K562 (cell line): ENCODE results near the gene TLX2. TPM values are rescaled to one million over a fixed set of nuclear protein-coding genes. Genes with fewer than 3 reads are reported as not detected.

ENCODE experiments used
- ATAC-seq: fragments of 200-7000 bp; cut with Tn5 transposase; 3 replicates; pipeline ENCODE4 v1.9.1; 2020; ENCODE audit warnings: moderate library complexity
- BruUV-seq: library from RNA; stranded (reverse); fragments of 400-500 nt; replicated peaks from 2 replicates; lab custom pipeline; 2021; lab: Mats Ljungman, UMichigan
- CTCF ChIA-PET: fragments of 300-600 bp; formaldehyde crosslinking; extraction: SDS; loops from one replicate; lab custom pipeline; 2021; ENCODE audit warnings: low intra/inter-chr PET ratio; lab: Yijun Ruan, JAX
- POLR2A ChIA-PET: fragments of 300-600, 350-650 bp; sonication (Branson Sonifier 250); formaldehyde crosslinking; extraction: SDS; loops from one replicate; lab custom pipeline; 2021; ENCODE audit warnings: antibody characterized with exemption, inconsistent platforms; lab: Yijun Ruan, JAX
- DNase-seq, 4 experiments: peaks; one replicate each; pipeline versions ENCODE4 v3.0.0 to v3.0.0-alpha.2; 2011 to 2018; ENCODE audit warnings: low spot score in 3 of 4, mixed read lengths in 3 of 4; ENCODE audit errors: extremely low read depth in 1 of 4
- FAIRE-seq: peaks from 2 replicates; lab custom pipeline; 2011; peaks lifted over from hg19 to GRCh38; lab: Jason Lieb, UNC
- H2AFZ ChIP-seq: 2 replicates; pipeline ENCODE4 v1.6.0; 2011; ENCODE audit warnings: low read depth, low read length, control low read depth, inconsistent platforms
- H3K27ac ChIP-seq: fragments of 200-600 bp; 3 replicates; pipeline ENCODE4 v1.8.0; 2011; ENCODE audit warnings: low read depth, mild to moderate bottlenecking, control low read depth, inconsistent platforms, low read length, moderate library complexity, mixed read lengths; ENCODE audit errors: extremely low read depth
- H3K27me3 ChIP-seq, 2 experiments: fragments of 300-600 bp in 1 of 2; 2 replicates in 1 of 2; 3 replicates in 1 of 2; pipeline versions ENCODE4 v1.6.0 to v1.8.0; 2011; ENCODE audit warnings: inconsistent platforms in 2 of 2, low read length in 2 of 2, mild to moderate bottlenecking in 1 of 2, mixed read lengths in 1 of 2, moderate library complexity in 1 of 2; ENCODE audit not compliant: control insufficient read depth in 2 of 2, insufficient read depth in 2 of 2
- H3K36me3 ChIP-seq: fragments of 300-600 bp; 3 replicates; pipeline ENCODE4 v1.8.0; 2011; ENCODE audit warnings: mild to moderate bottlenecking, low read length, inconsistent platforms; ENCODE audit not compliant: control insufficient read depth, insufficient read depth
- H3K4me1 ChIP-seq, 2 experiments: fragments of 200-600 bp in 1 of 2; replicated peaks in 1 of 2; 2 replicates in 1 of 2; 3 replicates in 1 of 2; pipeline versions ENCODE4 v1.5.1 to v1.8.0; 2011; ENCODE audit warnings: inconsistent platforms in 2 of 2, low read length in 2 of 2, mild to moderate bottlenecking in 1 of 2, mixed read lengths in 1 of 2, moderate library complexity in 1 of 2; ENCODE audit not compliant: control insufficient read depth in 2 of 2, insufficient read depth in 2 of 2
- H3K4me2 ChIP-seq: 2 replicates; pipeline ENCODE4 v1.6.1; 2011; ENCODE audit warnings: low read length, control low read depth, inconsistent platforms, mixed read lengths; ENCODE audit not compliant: insufficient read depth
- H3K4me3 ChIP-seq: fragments of 200-600 bp; sonication (generic), shearing (Covaris generic); 2 replicates; pipeline ENCODE4 v1.5.1; 2016; ENCODE audit warnings: control low read depth, inconsistent platforms
- H3K79me2 ChIP-seq: fragments of 200-600 bp; 3 replicates; pipeline ENCODE4 v1.8.0; 2011; ENCODE audit warnings: low read length, inconsistent platforms; ENCODE audit not compliant: control insufficient read depth, insufficient read depth
- H3K9ac ChIP-seq, 2 experiments: 2 replicates each; pipeline versions ENCODE4 v1.6.0 to v1.6.1; 2011; ENCODE audit warnings: low read depth in 2 of 2, low read length in 2 of 2, control low read depth in 1 of 2, inconsistent platforms in 1 of 2, mild to moderate bottlenecking in 1 of 2, mixed read lengths in 1 of 2; ENCODE audit not compliant: insufficient read depth in 1 of 2
- H3K9me1 ChIP-seq: one replicate; pipeline ENCODE4 v1.6.0; 2011; ENCODE audit warnings: inconsistent platforms, mild to moderate bottlenecking, low read length, moderate library complexity; ENCODE audit not compliant: control insufficient read depth, insufficient read depth
- H3K9me3 ChIP-seq: replicated peaks from 2 replicates; pipeline ENCODE4 v1.5.1; 2011; ENCODE audit warnings: low read depth, low read length, inconsistent platforms; ENCODE audit not compliant: control insufficient read depth, insufficient read depth
- H4K20me1 ChIP-seq: replicated peaks from 2 replicates; pipeline ENCODE4 v1.6.1; 2011; ENCODE audit warnings: low read length, inconsistent platforms, mixed read lengths; ENCODE audit not compliant: control insufficient read depth, insufficient read depth
- CREM ChIP-seq: IDR thresholded peaks from 2 replicates; pipeline ENCODE4 v1.6.1; 2014; ENCODE audit warnings: antibody characterized with exemption, low read depth
- CTBP1 ChIP-seq: fragments of 450-650 bp; IDR thresholded peaks from 2 replicates; pipeline ENCODE4 v1.6.1; 2016; ENCODE audit warnings: borderline replicate concordance
- CXXC5 ChIP-seq: fragments of 250-450 bp; sonication (Bioruptor Pico); IDR thresholded peaks from 2 replicates; pipeline ENCODE4 v1.8.0; 2022; ENCODE audit warnings: inconsistent platforms, mild to moderate bottlenecking, moderate library complexity
- ETS1 ChIP-seq: conservative IDR thresholded peaks from 2 replicates; pipeline ENCODE4 v1.6.1; 2011; ENCODE audit warnings: low read depth, mild to moderate bottlenecking, low read length; ENCODE audit not compliant: control insufficient read depth
- ETV5 ChIP-seq: sonication (generic); formaldehyde crosslinking; IDR thresholded peaks from 2 replicates; pipeline ENCODE4 v1.4.0; 2020; ENCODE audit warnings: low read depth, mild to moderate bottlenecking, missing genetic modification reagents
- FOXA1 ChIP-seq: fragments of 450-650 bp; IDR thresholded peaks from 2 replicates; pipeline ENCODE4 v1.6.1; 2016; ENCODE audit warnings: mild to moderate bottlenecking, borderline replicate concordance
- MYNN ChIP-seq, 2 experiments: sonication (generic); formaldehyde crosslinking in 1 of 2; IDR thresholded peaks; 2 replicates each; pipeline versions ENCODE4 v1.5.0 to v1.6.1; 2016 to 2020; ENCODE audit warnings: antibody characterized with exemption in 1 of 2, missing genetic modification reagents in 1 of 2
- NR2C2 ChIP-seq, 2 experiments: fragments of 200-800 bp in 1 of 2; sonication (Bioruptor generic) in 1 of 2; sonication (generic) in 1 of 2; formaldehyde crosslinking in 1 of 2; IDR thresholded peaks; 2 replicates each; pipeline versions ENCODE4 v1.6.1 to v1.8.0; 2016 to 2022; ENCODE audit warnings: mild to moderate bottlenecking in 1 of 2, missing compliant biosample characterization in 1 of 2, missing genetic modification characterization in 1 of 2, missing genetic modification reagents in 1 of 2
- PTBP1 ChIP-seq: fragments of 200-400 bp; formaldehyde crosslinking; IDR thresholded peaks from 2 replicates; pipeline ENCODE4 v1.6.1; 2017; ENCODE audit warnings: low read depth, low read length
- SAFB ChIP-seq: fragments of 200-400 bp; formaldehyde crosslinking; IDR thresholded peaks from 2 replicates; pipeline ENCODE4 v1.6.1; 2017; ENCODE audit warnings: low read depth, low read length, borderline replicate concordance
- SETDB1 ChIP-seq: IDR thresholded peaks from one replicate; pipeline ENCODE4 v1.6.1; 2012; ENCODE audit warnings: low read length, control low read depth, inconsistent platforms
- ZFP91 ChIP-seq: sonication (generic); formaldehyde crosslinking; IDR thresholded peaks from 2 replicates; pipeline ENCODE4 v1.8.0; 2022; ENCODE audit warnings: mild to moderate bottlenecking, missing genetic modification reagents
- ZNF146 ChIP-seq: IDR thresholded peaks from one replicate; pipeline ENCODE4 v1.6.1; 2018; ENCODE audit warnings: missing compliant biosample characterization; ENCODE audit not compliant: unreplicated experiment
- ZNF778 ChIP-seq: fragments of 450-650 bp; formaldehyde crosslinking; IDR thresholded peaks from 2 replicates; pipeline ENCODE4 v1.4.0; 2020; ENCODE audit warnings: mild to moderate bottlenecking, moderate library complexity
- ZNF79 ChIP-seq: fragments of 250-450 bp; sonication (Bioruptor Pico); IDR thresholded peaks from 2 replicates; pipeline ENCODE4 v1.4.0; 2020; ENCODE audit warnings: low read depth, mild to moderate bottlenecking, moderate library complexity
- WGBS: fragments of 100-300 bp; shearing (Covaris generic); methylation state at CpG from one replicate; pipeline ENCODE4 v1.1.6; 2016; ENCODE audit warnings: low coverage, mixed read lengths; ENCODE audit not compliant: insufficient coverage; ENCODE audit errors: missing lambda C conversion rate; 5-methylcytosine and 5-hydroxymethylcytosine counted together
- in situ Hi-C: fragments of 300-500 bp; cut with MboI; formaldehyde crosslinking; loops from 4 replicates; pipeline ENCODE4 v1.15.0; 2018; ENCODE audit warnings: inconsistent platforms, mixed read lengths
- intact Hi-C: fragments of 100-400 bp; cut with micrococcal nuclease; formaldehyde crosslinking; loops from 2 replicates; pipeline ENCODE4 v1.14.2; 2022
- polyA plus RNA-seq, 8 experiments: library from polyadenylated mRNA; depleted of rRNA in 4 of 8; stranded (reverse) in 5 of 8; unstranded in 3 of 8; fragments of >200 nt; fragmentation: Nextera tagmentation in 2 of 8; fragmentation: Illumina TruSeq in 1 of 8; extraction: Ambion mirVana in 2 of 8; extraction: Trizol in 1 of 8; gene quantifications; 2 replicates each; pipeline versions ENCODE4 v1.2.1 to v1.2.3, GENCODE V29; 2011 to 2014; ENCODE audit warnings: inconsistent platforms in 1 of 8, missing spikeins in 1 of 8
- total RNA-seq, 7 experiments: library from RNA; depleted of rRNA in 6 of 7; stranded (reverse); fragments of >200 nt in 6 of 7; fragmentation: Illumina TruSeq in 2 of 7; extraction: Trizol in 2 of 7; gene quantifications; 2 replicates each; pipeline versions ENCODE4 v1.2.1 to v1.2.3, GENCODE V29; 2011 to 2021; ENCODE audit warnings: low replicate concordance in 1 of 7
- TF ChIP-seq, protein P1 (sequence below), 3 experiments: IDR thresholded peaks in 2 of 3; conservative IDR thresholded peaks in 1 of 3; 2 replicates each; pipeline ENCODE4 v1.5.1; 2011 to 2012; ENCODE audit warnings: low read length in 3 of 3, mild to moderate bottlenecking in 3 of 3, control low read depth in 2 of 3, improper control_type of control experiment in 1 of 3, inconsistent platforms in 1 of 3, low read depth in 1 of 3, mixed read lengths in 1 of 3, moderate library complexity in 1 of 3; ENCODE audit not compliant: insufficient read depth in 2 of 3

TLX2 gene
- total and polyA plus RNA-seq, 9 of the 15 experiments (the other 6 are each of a cell fraction or from before 2014, with no cell fraction given) = not detected

- FAIRE-seq (peak; percentile 49), DNase-seq (peak; percentile 84 to 91 (median 89)), ATAC-seq (peak; percentile 94)
- CTCF ChIA-PET = no interaction called here
- intact Hi-C loops (no loop called here), in situ Hi-C loops (no loop called here)
- 38% methylated on average over 64 of the region's 85 CpGs for WGBS
- no peaks in the 10 kb centered on the region for H4K20me1 ChIP-seq
- no peaks in the 10 kb centered on the region for H3K27me3 ChIP-seq
- TSS peak; percentile 80 for BruUV-seq
- peaks cover 1% of the 10 kb centered on the region; the same call in 1 of the 3 replicates for H3K79me2 ChIP-seq
- H3K4me1 ChIP-seq = peaks cover 26 to 48% of the 10 kb centered on the region in 2 experiments
- peak overlapping the region; percentile 46 for H3K4me3 ChIP-seq
- POLR2A ChIA-PET = interaction anchor here (1.2 kb wide), 1 partner anchor 18 kb away, joined by 3 read pairs; no protein-coding TSS in a partner anchor
- H3K4me2 ChIP-seq = peak overlapping the region; percentile 77
- H3K27ac ChIP-seq = peak overlapping the region; percentile 63
- H3K36me3 ChIP-seq = no peaks in the 10 kb centered on the region
- peak overlapping the region; percentile 65 to 93 for H3K9ac ChIP-seq
- H3K9me1 ChIP-seq = no peaks in the 10 kb centered on the region
- peak overlapping the region; percentile 81 for H2AFZ ChIP-seq
- H3K9me3 ChIP-seq = no peaks in the 10 kb centered on the region
- TF ChIP-seq ETV5 (CRISPR knock-in tag) = no peak
- TF ChIP-seq NR2C2 (CRISPR knock-in tag; IDR thresholded peaks at IDR 0.05) = no peak
- TF ChIP-seq NR2C2 (tag; IDR thresholded peaks at IDR 0.05) = peak; percentile 32; the same call in 1 of the 2 replicates
- TF ChIP-seq CXXC5 (CRISPR knock-in tag) = peak; percentile 91
- no peak for TF ChIP-seq SAFB
- TF ChIP-seq FOXA1 = no peak
- no peak for TF ChIP-seq ZFP91 (CRISPR knock-in tag)
- TF ChIP-seq ZNF79 (CRISPR knock-in tag) = no peak
- TF ChIP-seq MYNN (IDR thresholded peaks at IDR 0.05) = no peak
- TF ChIP-seq MYNN (CRISPR knock-in tag; IDR thresholded peaks at IDR 0.05) = no peak
- TF ChIP-seq ZNF146 (CRISPR knock-in tag) = no peak
- TF ChIP-seq PTBP1 = no peak
- TF ChIP-seq SETDB1 = no peak
- peak; percentile 87 for TF ChIP-seq CTBP1
- TF ChIP-seq ETS1 = 0 out of 2 replicates have a peak, but pooled peaks have one; percentile 30
- peak; percentile 39; the same call in 1 of the 2 replicates for TF ChIP-seq CREM
- TF ChIP-seq ZNF778 (CRISPR knock-in tag) = no peak
- TF ChIP-seq, protein P1, sequence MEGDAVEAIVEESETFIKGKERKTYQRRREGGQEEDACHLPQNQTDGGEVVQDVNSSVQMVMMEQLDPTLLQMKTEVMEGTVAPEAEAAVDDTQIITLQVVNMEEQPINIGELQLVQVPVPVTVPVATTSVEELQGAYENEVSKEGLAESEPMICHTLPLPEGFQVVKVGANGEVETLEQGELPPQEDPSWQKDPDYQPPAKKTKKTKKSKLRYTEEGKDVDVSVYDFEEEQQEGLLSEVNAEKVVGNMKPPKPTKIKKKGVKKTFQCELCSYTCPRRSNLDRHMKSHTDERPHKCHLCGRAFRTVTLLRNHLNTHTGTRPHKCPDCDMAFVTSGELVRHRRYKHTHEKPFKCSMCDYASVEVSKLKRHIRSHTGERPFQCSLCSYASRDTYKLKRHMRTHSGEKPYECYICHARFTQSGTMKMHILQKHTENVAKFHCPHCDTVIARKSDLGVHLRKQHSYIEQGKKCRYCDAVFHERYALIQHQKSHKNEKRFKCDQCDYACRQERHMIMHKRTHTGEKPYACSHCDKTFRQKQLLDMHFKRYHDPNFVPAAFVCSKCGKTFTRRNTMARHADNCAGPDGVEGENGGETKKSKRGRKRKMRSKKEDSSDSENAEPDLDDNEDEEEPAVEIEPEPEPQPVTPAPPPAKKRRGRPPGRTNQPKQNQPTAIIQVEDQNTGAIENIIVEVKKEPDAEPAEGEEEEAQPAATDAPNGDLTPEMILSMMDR (IDR thresholded peaks at IDR 0.05 in 2 of 3, conservative IDR thresholded peaks at IDR 0.05 in 1 of 3; ENCODE audit: insufficient read depth in 2 of 3, low read depth in 1 of 3, low read length in 3 of 3) = peak in 1 of 3 experiments; percentile 2; a peak in 1 of 6 replicates
These were observed 34.9 kb downstream of the TLX2 start for GRCh38 chr2:74548900-74549826.
